Activated naive CD4-positive, alpha-beta T cell treated with anti-CD3 and anti-CD28 coated beads, Interleukin-2, amount 50 U/mL, for 16 hours (primary cell): Measurements from ENCODE around the gene SLC25A48.

Source experiments
- DNase-seq: peaks from one replicate; pipeline ENCODE4 v3.0.0-alpha.2; 2020

Gene SLC25A48

DNA sequence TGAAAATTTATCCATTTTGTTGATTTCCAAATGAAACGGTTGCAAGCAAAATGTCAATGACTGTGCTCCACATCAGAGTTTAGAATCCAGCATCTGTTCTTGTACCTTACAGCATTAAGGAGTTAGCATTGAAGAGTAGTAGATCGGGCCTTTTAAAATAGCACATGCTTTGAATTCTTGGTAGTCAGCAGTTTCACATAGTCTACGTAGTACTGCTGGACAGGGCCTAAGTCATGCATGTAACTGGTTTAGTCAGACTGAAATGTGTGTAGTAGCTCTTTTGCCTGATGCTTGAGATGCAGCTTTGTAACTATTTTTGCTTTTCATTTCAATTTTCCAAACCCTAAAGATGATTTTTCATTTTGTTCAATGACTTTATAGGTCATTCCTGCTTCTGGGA is 100.5 kb downstream of the SLC25A48 start:
- DNase-seq: no peak

DNA sequence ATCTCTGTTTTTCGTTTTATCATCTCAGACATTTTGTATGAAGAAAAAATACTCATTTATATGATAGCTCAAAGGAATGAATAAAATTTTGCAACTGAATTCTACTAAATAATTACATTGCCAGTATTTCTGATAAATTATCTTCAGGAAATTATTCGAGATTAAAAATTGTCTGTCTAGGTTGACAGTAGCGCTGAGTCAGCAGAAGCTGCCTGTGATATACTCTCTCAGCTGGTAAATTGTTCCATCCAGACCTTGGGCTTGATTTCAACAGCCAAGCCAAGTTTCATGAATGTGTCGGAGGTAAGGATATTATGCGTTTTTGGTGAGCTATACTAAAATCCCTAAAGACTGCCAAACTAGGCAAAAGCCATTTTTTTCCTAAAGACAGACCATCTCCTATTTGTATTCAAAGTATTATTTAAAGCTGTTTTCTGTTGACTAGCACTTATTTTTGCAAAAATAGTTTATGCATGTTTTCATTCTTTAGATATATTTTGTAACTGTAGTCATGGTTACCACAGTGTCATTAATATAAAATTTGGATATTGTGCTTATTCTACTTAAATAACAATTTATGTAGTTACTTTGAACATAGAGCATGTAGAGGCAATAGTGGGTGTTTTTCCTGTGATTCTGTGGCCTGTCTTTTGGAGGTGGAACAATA is 102.9 kb downstream of the SLC25A48 start:
- no peak for DNase-seq
